Pancreas (tissue), 10 donors: ENCODE measurements around the gene SMARCA4. TPM values are rescaled to one million over a fixed set of nuclear protein-coding genes. Genes with fewer than 3 reads are reported as not detected.
A peak's percentile ranks its signal among the peaks of the same experiment; 100 is the strongest.
"Not testable (repeated sequence)": the region's sequence is repeated elsewhere in the genome, so short reads cannot be mapped to it uniquely, and the experiment has no call there.

Experiments used
- ATAC-seq, 4 donors: fragments of 200-7000 bp; cut with Tn5 transposase; one replicate each; pipeline versions ENCODE4 v1.8.0 to v1.9.1; 2020; ENCODE audit warnings: mild to moderate bottlenecking in 4 of 4, moderate library complexity in 4 of 4
- DNase-seq, 6 donors: peaks; one replicate each; pipeline ENCODE4 v3.0.0-alpha.2; 2020
- FAIRE-seq: peaks from 2 replicates; lab custom pipeline; 2012; peaks lifted over from hg19 to GRCh38; lab: Jason Lieb, UNC
- H3K27ac ChIP-seq, 4 donors: fragments of 200-600 bp; sonication (generic); 1 replicate in 3 of 4; 2 replicates in 1 of 4; pipeline versions ENCODE4 v1.5.0 to v1.8.0; 2020
- H3K27me3 ChIP-seq, 4 donors: fragments of 200-600 bp; one replicate each; pipeline ENCODE4 v1.8.0; 2021
- H3K36me3 ChIP-seq, 3 donors: fragments of 200-600 bp; sonication (generic) in 1 of 3; one replicate each; pipeline versions ENCODE4 v1.5.0 to v1.8.0; 2020 to 2021
- H3K4me1 ChIP-seq, 3 donors: fragments of 200-600 bp; one replicate each; pipeline ENCODE4 v1.8.0; 2021
- H3K4me3 ChIP-seq, 4 donors: fragments of 200-600 bp; sonication (generic) in 2 of 4; one replicate each; pipeline versions ENCODE4 v1.5.0 to v1.8.0; 2020 to 2021
- H3K9me3 ChIP-seq, 4 donors: fragments of 200-600 bp; one replicate each; pipeline ENCODE4 v1.8.0; 2021
- WGBS, 2 donors: extraction: QIAGEN DNeasy Blood & Tissue Kit; methylation state at CpG; one replicate each; pipeline ENCODE4 v1.1.7; 2013; 5-methylcytosine and 5-hydroxymethylcytosine counted together
- intact Hi-C, 3 donors: fragments of 100-400 bp; cut with DNase I; formaldehyde crosslinking; loops; one replicate each; pipeline versions ENCODE4 v1.11.1 to v1.14.2; 2022
- polyA plus RNA-seq, 2 donors: library from polyadenylated mRNA; stranded (reverse); fragments of 200-250 nt; gene quantifications; one replicate each; pipeline ENCODE4 v1.2.3, GENCODE V29; 2013
- total RNA-seq, 6 donors: library from RNA; stranded (reverse); fragmentation: NEBNext Ultra II Directional in 4 of 6; extraction: Animal tissue kit (Norgen Biotek cat#: 25700) in 4 of 6; gene quantifications; one replicate each; pipeline versions ENCODE4 v1.2.1 to v1.2.4, GENCODE V29; 2021 to 2023
- TF ChIP-seq, protein P1 (sequence below), 4 donors: fragments of 200-600 bp; sonication (generic) in 3 of 4; IDR thresholded peaks; one replicate each; pipeline versions ENCODE4 v1.5.0 to v1.8.0; 2021; ENCODE audit warnings: antibody characterized with exemption in 4 of 4
- donor health status: healthy with polysubstance abuse.
- donor health status: DM: no; HTN: no; CAD: no; lungs with moderate emphysema.
- donor health status: DM: no; HTN: no; CAD: no.
- donor health status: control.
- donor health status: control.
- donor health status: Bipolar disorder and iron deficiency.
- donor health status: DM: yes; HTN: yes; CAD: no.
- donor health status: DM: no; HTN: no; CAD: no.
- donor health status: DM: no; HTN: no; CAD: no.
- donor health status: DM: yes; HTN: yes; CAD: no.

The SMARCA4 gene
- total and polyA plus RNA-seq, 8 donors: 28.7 to 77.8 (median 42.9) TPM

DNA sequence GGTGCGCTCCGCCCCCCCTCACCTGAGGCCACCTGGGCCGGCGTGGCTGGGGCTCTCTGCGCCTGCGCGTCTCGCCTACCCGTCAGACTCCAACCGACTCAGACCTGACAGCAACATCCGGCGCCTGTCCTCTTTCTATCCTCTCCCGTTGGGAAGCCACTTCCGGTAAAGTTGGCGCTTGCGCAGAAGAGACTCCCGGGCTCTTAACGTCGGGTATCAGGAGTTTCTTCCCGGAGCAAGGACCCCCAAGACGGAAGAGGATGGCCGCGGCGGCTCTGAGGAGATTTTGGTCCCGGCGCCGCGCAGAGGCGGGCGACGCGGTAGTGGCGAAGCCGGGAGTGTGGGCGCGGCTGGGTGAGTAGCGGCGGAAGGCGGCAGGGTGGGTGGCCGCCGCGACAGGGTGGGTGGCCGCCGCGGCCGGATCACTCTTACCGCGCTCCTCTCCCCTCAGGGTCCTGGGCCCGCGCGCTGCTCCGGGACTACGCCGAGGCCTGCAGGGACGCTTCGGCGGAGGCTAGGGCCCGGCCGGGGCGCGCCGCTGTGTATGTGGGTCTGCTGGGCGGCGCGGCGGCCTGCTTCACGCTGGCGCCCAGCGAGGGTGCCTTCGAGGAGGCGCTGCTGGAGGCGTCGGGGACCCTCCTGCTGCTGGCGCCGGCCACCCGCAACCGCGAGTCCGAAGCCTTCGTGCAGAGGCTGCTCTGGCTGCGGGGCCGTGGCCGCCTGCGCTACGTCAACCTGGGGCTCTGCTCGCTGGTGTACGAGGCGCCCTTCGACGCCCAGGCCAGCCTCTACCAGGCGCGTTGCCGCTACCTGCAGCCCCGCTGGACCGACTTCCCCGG lies 32.0 kb upstream of the SMARCA4 start, which contains the start of the genes TIMM29 and YIPF2:
TSS of gene TIMM29 (plus strand) at position 249 of the 839 bp plus-strand sequence. CDS start at position 261, 12 bp downstream.
TSS of gene YIPF2 (minus strand) at position 77 of the 839 bp plus-strand sequence. CDS start 229 bp downstream, outside the sequence.
- DNase-seq: peak; percentile 98 to 100 (median 99)
- H3K4me1 ChIP-seq: peaks cover 0 to 7% (median 0%) of the 10 kb centered on the region in 3 donors
- no peak for FAIRE-seq
- intact Hi-C loops: no loop called here
- H3K4me3 ChIP-seq: peak within 1 kb of the TSS; percentile 98 to 99 (median 98)
- H3K27me3 ChIP-seq: no peaks in the 10 kb centered on the region
- H3K9me3 ChIP-seq: no peaks in the 10 kb centered on the region
- ATAC-seq: peak; percentile 94 to 97 (median 94)
- WGBS, 2 donors: 0% methylated on average over 61 to 96 of the region's 96 CpGs
- H3K27ac ChIP-seq: peak within 1 kb of the TSS; percentile 73 to 80 (median 78)
- TF ChIP-seq, protein P1, sequence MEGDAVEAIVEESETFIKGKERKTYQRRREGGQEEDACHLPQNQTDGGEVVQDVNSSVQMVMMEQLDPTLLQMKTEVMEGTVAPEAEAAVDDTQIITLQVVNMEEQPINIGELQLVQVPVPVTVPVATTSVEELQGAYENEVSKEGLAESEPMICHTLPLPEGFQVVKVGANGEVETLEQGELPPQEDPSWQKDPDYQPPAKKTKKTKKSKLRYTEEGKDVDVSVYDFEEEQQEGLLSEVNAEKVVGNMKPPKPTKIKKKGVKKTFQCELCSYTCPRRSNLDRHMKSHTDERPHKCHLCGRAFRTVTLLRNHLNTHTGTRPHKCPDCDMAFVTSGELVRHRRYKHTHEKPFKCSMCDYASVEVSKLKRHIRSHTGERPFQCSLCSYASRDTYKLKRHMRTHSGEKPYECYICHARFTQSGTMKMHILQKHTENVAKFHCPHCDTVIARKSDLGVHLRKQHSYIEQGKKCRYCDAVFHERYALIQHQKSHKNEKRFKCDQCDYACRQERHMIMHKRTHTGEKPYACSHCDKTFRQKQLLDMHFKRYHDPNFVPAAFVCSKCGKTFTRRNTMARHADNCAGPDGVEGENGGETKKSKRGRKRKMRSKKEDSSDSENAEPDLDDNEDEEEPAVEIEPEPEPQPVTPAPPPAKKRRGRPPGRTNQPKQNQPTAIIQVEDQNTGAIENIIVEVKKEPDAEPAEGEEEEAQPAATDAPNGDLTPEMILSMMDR (IDR thresholded peaks at IDR 0.05): no peak
- peaks cover 0 to 11% (median 0%) of the 10 kb centered on the region in 3 donors for H3K36me3 ChIP-seq

DNA sequence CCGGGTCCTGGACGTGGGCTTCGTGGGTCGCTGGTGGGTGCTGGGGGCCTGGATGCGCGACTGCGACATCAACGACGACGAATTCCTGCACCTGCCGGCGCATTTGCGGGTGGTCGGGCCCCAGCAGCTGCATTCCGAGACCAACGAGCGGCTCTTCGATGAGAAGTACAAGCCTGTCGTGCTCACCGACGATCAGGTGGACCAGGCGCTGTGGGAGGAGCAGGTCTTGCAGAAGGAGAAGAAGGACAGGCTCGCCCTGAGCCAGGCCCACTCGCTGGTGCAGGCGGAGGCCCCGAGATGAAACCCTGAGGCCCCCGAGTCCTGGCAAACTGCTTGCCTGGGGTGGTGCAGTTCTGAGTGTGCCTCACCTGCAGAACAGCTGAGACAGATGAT lies 31.4 kb upstream of the SMARCA4 start:
- TF ChIP-seq, protein P1 (IDR thresholded peaks at IDR 0.05): no peak
- DNase-seq: peak in 2 of 6 donors; percentile 55 to 80
- Histone ChIP-seq H3K4me3 (peak overlapping the region; percentile 98 to 99 (median 98)), H3K36me3 (peaks cover 0 to 5% (median 0%) of the 10 kb centered on the region in 3 donors), H3K4me1 (peaks cover 0 to 7% (median 0%) of the 10 kb centered on the region in 3 donors), H3K27me3 (no peaks in the 10 kb centered on the region), H3K9me3 (no peaks in the 10 kb centered on the region), H3K27ac (peak overlapping the region; percentile 73 to 80 (median 78))
- FAIRE-seq: no peak
- intact Hi-C loops: no loop called here
- ATAC-seq: no peak
- 3 to 4% methylated on average over 27 of the region's 27 CpGs for WGBS, 2 donors

DNA sequence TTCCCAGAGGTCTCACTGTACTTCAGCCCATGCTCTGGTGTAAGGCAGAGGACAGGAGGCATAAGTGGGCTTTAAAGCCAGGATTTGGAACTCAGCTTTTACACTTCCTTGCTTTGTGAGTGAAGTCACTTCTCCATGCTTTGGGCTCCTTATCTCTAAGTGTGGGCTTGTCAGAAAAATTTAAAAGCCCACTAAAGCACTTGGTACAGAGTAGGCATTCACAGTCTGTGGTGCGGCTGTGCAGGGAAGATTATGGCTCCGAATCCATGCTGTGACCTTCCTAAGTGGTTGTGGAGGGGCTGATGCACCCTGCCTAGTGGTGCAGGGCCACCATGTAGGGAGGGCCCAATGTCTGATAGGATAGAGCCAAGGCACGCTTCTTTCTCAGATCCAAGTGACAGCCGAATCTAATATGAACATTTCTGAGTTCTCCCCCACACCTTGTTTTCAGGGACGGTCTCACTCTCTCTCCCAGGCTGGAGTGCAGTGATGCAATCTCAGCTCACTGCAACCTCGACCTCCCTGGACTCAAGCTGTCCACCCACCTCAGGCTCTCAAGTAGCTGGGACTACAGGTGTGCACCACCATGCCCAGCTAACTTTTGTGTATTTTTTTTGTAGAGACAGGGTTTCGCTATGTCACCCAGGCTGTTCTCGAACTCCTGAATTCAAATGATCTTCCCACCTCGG lies 25.3 kb upstream of the SMARCA4 start:
- no peaks in the 10 kb centered on the region for H3K27me3 ChIP-seq
- ATAC-seq (no peak), DNase-seq (no peak), FAIRE-seq (no peak)
- H3K36me3 ChIP-seq: no peaks in the 10 kb centered on the region
- TF ChIP-seq, protein P1 (IDR thresholded peaks at IDR 0.05): no peak
- H3K4me3 ChIP-seq: no peak overlapping the region
- WGBS, 2 donors: 84 to 90% methylated on average over 9 of the region's 9 CpGs
- H3K4me1 ChIP-seq: peaks cover 4 to 12% (median 9%) of the 10 kb centered on the region in 3 donors
- no peaks in the 10 kb centered on the region for H3K9me3 ChIP-seq
- no peak overlapping the region for H3K27ac ChIP-seq
- intact Hi-C loops: loop anchor here in 1 of 3 donors (10.0 kb wide), 2 partner anchors 89 to 189 kb away; no protein-coding TSS in a partner anchor

DNA sequence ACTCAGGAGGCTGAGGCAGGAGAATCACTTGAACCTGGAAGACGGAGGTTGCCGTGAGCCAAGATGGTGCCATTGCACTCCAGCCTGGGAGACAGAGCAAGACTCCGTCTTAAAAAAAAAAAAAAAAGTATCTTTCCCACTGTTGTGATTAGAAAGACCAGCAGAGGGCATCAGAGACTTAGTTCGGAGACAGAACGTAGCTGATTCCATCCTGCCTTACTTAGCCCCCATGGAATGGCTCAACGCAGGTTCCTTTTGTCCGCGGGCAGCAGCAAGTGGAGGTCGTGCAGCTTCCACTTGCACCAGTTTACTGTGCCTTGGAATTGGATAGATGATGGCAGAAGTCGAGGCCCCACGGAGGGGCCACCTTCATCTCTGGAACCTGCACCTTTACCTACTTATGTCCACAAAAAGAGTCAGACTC lies 24.2 kb upstream of the SMARCA4 start:
- TF ChIP-seq, protein P1 (IDR thresholded peaks at IDR 0.05): peak; percentile 21 to 43 (median 34)
- intact Hi-C loops: loop anchor here in 1 of 3 donors (10.0 kb wide), 2 partner anchors 88 to 188 kb away; no protein-coding TSS in a partner anchor
- Histone ChIP-seq H3K4me1 (peaks cover 4 to 15% (median 10%) of the 10 kb centered on the region in 3 donors), H3K36me3 (no peaks in the 10 kb centered on the region), H3K4me3 (no peak overlapping the region), H3K27me3 (no peaks in the 10 kb centered on the region), H3K9me3 (no peaks in the 10 kb centered on the region), H3K27ac (no peak overlapping the region)
- WGBS, 2 donors: 3 to 6% methylated on average over 11 of the region's 11 CpGs
- no peak for FAIRE-seq
- ATAC-seq: peak; percentile 47 to 80 (median 70)
- DNase-seq: peak in 4 of 6 donors; percentile 38 to 60 (median 54)

DNA sequence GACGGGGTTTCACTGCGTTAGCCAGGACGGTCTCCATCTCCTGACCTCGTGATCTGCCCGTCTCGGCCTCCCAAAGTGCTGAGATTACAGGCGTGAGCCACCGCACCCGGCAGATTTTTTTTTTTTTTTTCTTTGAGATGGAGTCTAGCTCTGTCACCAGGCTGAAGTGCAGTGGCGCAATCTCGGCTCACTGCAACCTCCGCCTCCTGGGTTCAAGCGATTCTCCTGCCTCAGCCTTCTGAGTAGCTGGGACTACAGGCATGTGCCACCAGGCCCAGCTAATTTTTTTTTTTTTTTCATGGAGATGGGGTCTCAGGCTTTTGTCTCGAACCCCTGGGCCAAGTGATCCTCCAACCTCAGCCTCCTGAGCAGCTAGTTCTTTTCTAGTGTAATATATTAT lies 19.2 kb upstream of the SMARCA4 start:
- WGBS, 2 donors: 70 to 77% methylated on average over 14 of the region's 14 CpGs
- DNase-seq, ATAC-seq, FAIRE-seq, H3K27me3 ChIP-seq, intact Hi-C loops, H3K9me3 ChIP-seq, H3K4me3 ChIP-seq, H3K27ac ChIP-seq, H3K36me3 ChIP-seq: not testable (repeated sequence)
- peaks cover 4 to 22% (median 10%) of the 10 kb centered on the region in 3 donors for H3K4me1 ChIP-seq

DNA sequence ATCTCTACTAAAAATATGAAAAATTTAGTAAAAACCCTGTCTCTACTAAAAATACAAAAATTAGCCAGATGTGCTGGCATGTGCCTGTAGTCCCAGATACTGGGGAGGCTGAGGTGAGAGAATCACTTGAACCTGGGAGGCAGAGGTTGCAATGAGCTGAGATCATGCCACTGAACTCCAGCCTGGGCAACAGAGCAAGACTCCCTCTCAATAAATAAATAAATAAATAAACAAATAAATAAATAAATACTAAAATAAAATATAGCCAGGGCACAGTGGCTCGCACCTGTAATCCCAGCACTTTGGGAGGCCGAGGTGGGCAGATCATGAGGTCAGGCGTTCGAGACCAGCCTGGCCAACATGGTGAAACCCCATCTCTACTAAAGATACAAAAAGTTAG lies 17.4 kb upstream of the SMARCA4 start:
- ATAC-seq, H3K36me3 ChIP-seq, FAIRE-seq, H3K27ac ChIP-seq, DNase-seq, H3K9me3 ChIP-seq, intact Hi-C loops, H3K27me3 ChIP-seq, H3K4me3 ChIP-seq: not testable (repeated sequence)
- WGBS, 2 donors: 84 to 85% methylated on average over 4 of the region's 4 CpGs
- H3K4me1 ChIP-seq: peaks cover 4 to 35% (median 16%) of the 10 kb centered on the region in 3 donors
